ENCODE data around the gene NEXN.

GRCh38 chr1:77972080-77972479 is 83.7 kb downstream of the NEXN start:
- TF ChIP-seq CTCF (IDR thresholded peaks at IDR 0.05) (no peak), POLR2A (IDR thresholded peaks at IDR 0.05) (no peak)
